ENCODE data around the gene GDF7.

Gene GDF7

GRCh38 chr2:20657522-20658235, 9.3 kb upstream of the GDF7 start:
- no peaks in the 10 kb centered on the region for H3K4me1 ChIP-seq (ENCODE audit: insufficient read depth, poor library complexity, severe bottlenecking)
- no peak for ATAC-seq (ENCODE audit: low read depth)

GRCh38 chr2:20660506-20661420, 6.2 kb upstream of the GDF7 start:
- no peak for TF ChIP-seq CTCF (IDR thresholded peaks at IDR 0.05; ENCODE audit: poor library complexity, severe bottlenecking)
- H3K4me1 ChIP-seq (ENCODE audit: insufficient read depth, poor library complexity, severe bottlenecking): no peaks in the 10 kb centered on the region
- H3K9me3 ChIP-seq (ENCODE audit: severe bottlenecking): no peaks in the 10 kb centered on the region
- no peaks in the 10 kb centered on the region for H3K36me3 ChIP-seq (ENCODE audit: low read depth)
- DNase-seq (ENCODE audit: low spot score): peak; percentile 7
- peaks cover 38% of the 10 kb centered on the region for H3K27me3 ChIP-seq (ENCODE audit: insufficient read depth, poor library complexity, severe bottlenecking)
- H3K27ac ChIP-seq (ENCODE audit: poor library complexity, severe bottlenecking): no peak overlapping the region
- H3K4me3 ChIP-seq (ENCODE audit: severe bottlenecking): no peak overlapping the region
- peak; percentile 58; the same call in 2 of the 3 replicates for ATAC-seq (ENCODE audit: low read depth)

More at GRCh38 chr2:20657522-20658235, 9.3 kb upstream of the GDF7 start:
- no peaks in the 10 kb centered on the region for H3K36me3 ChIP-seq (ENCODE audit: low read depth)
- no peak for TF ChIP-seq CTCF (IDR thresholded peaks at IDR 0.05; ENCODE audit: poor library complexity, severe bottlenecking)
- no peaks in the 10 kb centered on the region for H3K9me3 ChIP-seq (ENCODE audit: severe bottlenecking)
- no peak overlapping the region for H3K27ac ChIP-seq (ENCODE audit: poor library complexity, severe bottlenecking)
- H3K27me3 ChIP-seq (ENCODE audit: insufficient read depth, poor library complexity, severe bottlenecking): peaks cover 11% of the 10 kb centered on the region
- peak; percentile 20 for DNase-seq (ENCODE audit: low spot score)
- H3K4me3 ChIP-seq (ENCODE audit: severe bottlenecking): no peak overlapping the region

GRCh38 chr2:20661421-20662307, 5.3 kb upstream of the GDF7 start:
- Histone ChIP-seq H3K36me3 (ENCODE audit: low read depth) (no peaks in the 10 kb centered on the region), H3K4me1 (ENCODE audit: insufficient read depth, poor library complexity, severe bottlenecking) (no peaks in the 10 kb centered on the region), H3K27ac (ENCODE audit: poor library complexity, severe bottlenecking) (no peak overlapping the region), H3K9me3 (ENCODE audit: severe bottlenecking) (no peaks in the 10 kb centered on the region), H3K4me3 (ENCODE audit: severe bottlenecking) (no peak overlapping the region), H3K27me3 (ENCODE audit: insufficient read depth, poor library complexity, severe bottlenecking) (peaks cover 47% of the 10 kb centered on the region)
- peak; percentile 93 for TF ChIP-seq CTCF (IDR thresholded peaks at IDR 0.05; ENCODE audit: poor library complexity, severe bottlenecking)
- DNase-seq (ENCODE audit: low spot score) (peak; percentile 19), ATAC-seq (ENCODE audit: low read depth) (peak; percentile 55)

- H3K36me3 ChIP-seq (ENCODE audit: low read depth): no peaks in the 10 kb centered on the region
- no peak for ATAC-seq (ENCODE audit: low read depth)
- no peaks in the 10 kb centered on the region for H3K9me3 ChIP-seq (ENCODE audit: severe bottlenecking)
- H3K27ac ChIP-seq (ENCODE audit: poor library complexity, severe bottlenecking): no peak overlapping the region
- peak; percentile 15 for DNase-seq (ENCODE audit: low spot score)
- H3K27me3 ChIP-seq (ENCODE audit: insufficient read depth, poor library complexity, severe bottlenecking): peaks cover 51% of the 10 kb centered on the region
- no peaks in the 10 kb centered on the region for H3K4me1 ChIP-seq (ENCODE audit: insufficient read depth, poor library complexity, severe bottlenecking)
- no peak for TF ChIP-seq CTCF (IDR thresholded peaks at IDR 0.05; ENCODE audit: poor library complexity, severe bottlenecking)
- no peak overlapping the region for H3K4me3 ChIP-seq (ENCODE audit: severe bottlenecking)
These were observed 4.5 kb upstream of the GDF7 start for GRCh38 chr2:20662308-20662937.

All from RWPE2 (cell line).